Endothelial cell of umbilical vein (primary cell): ENCODE data around the gene SMC3. TPM values are rescaled to one million over a fixed set of nuclear protein-coding genes. Genes with fewer than 3 reads are reported as not detected.

Experiments
- BruUV-seq: library from RNA; stranded (reverse); fragments of 400-500 nt; replicated peaks from 2 replicates; lab custom pipeline; 2021; lab: Mats Ljungman, UMichigan
- CTCF ChIA-PET: fragments of 300-600, 350-600 bp; sonication (Branson Sonifier 250); formaldehyde crosslinking; loops from one replicate; lab custom pipeline; 2021; ENCODE audit warnings: antibody characterized with exemption, inconsistent platforms; lab: Charles Lee
- POLR2A ChIA-PET: fragments of 300-600, 350-600 bp; sonication (Branson Sonifier 250); formaldehyde crosslinking; loops from one replicate; lab custom pipeline; 2021; ENCODE audit warnings: antibody characterized with exemption, inconsistent platforms; lab: Charles Lee
- DNase-seq: peaks from one replicate; pipeline ENCODE4 v3.0.0-alpha.2; 2011; ENCODE audit warnings: low read depth, low spot score
- FAIRE-seq: peaks from 2 replicates; lab custom pipeline; 2011; peaks lifted over from hg19 to GRCh38; lab: Jason Lieb, UNC
- H2AFZ ChIP-seq: 2 replicates; pipeline ENCODE4 v1.6.0; 2012; ENCODE audit warnings: low read depth, low read length, control low read depth, inconsistent platforms
- H3K27ac ChIP-seq: 2 replicates; pipeline ENCODE4 v1.5.1; 2011; ENCODE audit warnings: low read depth, mild to moderate bottlenecking, control low read depth, low read length, moderate library complexity; ENCODE audit not compliant: insufficient read depth
- H3K27me3 ChIP-seq, 2 experiments: 2 replicates each; pipeline versions ENCODE4 v1.6.0 to v1.6.1; 2011; ENCODE audit warnings: low read length in 2 of 2, mixed read lengths in 1 of 2; ENCODE audit not compliant: control insufficient read depth in 2 of 2, insufficient read depth in 2 of 2
- H3K36me3 ChIP-seq, 2 experiments: 2 replicates in 1 of 2; 3 replicates in 1 of 2; pipeline ENCODE4 v1.5.1; 2011; ENCODE audit warnings: low read length in 2 of 2, mild to moderate bottlenecking in 1 of 2, moderate library complexity in 1 of 2; ENCODE audit not compliant: control insufficient read depth in 2 of 2, insufficient read depth in 2 of 2; ENCODE audit errors: extremely low read depth in 1 of 2
- H3K4me1 ChIP-seq: 3 replicates; pipeline ENCODE4 v1.5.1; 2011; ENCODE audit warnings: mild to moderate bottlenecking, low read length; ENCODE audit not compliant: control insufficient read depth, insufficient read depth; ENCODE audit errors: extremely low read depth
- H3K4me2 ChIP-seq: 2 replicates; pipeline ENCODE4 v1.6.1; 2011; ENCODE audit warnings: low read length, control low read depth, mixed read lengths; ENCODE audit not compliant: insufficient read depth
- H3K4me3 ChIP-seq, 3 experiments: fragments of 200-600 bp in 1 of 3; sonication (generic), shearing (Covaris generic) in 1 of 3; replicated peaks in 1 of 3; 2 replicates each; pipeline ENCODE4 v1.5.1; 2011 to 2016; ENCODE audit warnings: control low read depth in 3 of 3, low read length in 3 of 3, mild to moderate bottlenecking in 2 of 3, inconsistent platforms in 1 of 3, low read depth in 1 of 3, moderate library complexity in 1 of 3; ENCODE audit not compliant: insufficient read depth in 1 of 3
- H3K79me2 ChIP-seq: 2 replicates; pipeline ENCODE4 v1.6.0; 2012; ENCODE audit warnings: low read length, inconsistent platforms; ENCODE audit not compliant: control insufficient read depth, insufficient read depth
- H3K9ac ChIP-seq: replicated peaks from 2 replicates; pipeline ENCODE3; 2011; ENCODE audit warnings: low read length, control low read depth; ENCODE audit not compliant: insufficient read depth; ENCODE audit errors: extremely low read depth
- H3K9me1 ChIP-seq: replicated peaks from 3 replicates; pipeline ENCODE4 v1.6.0; 2011; ENCODE audit warnings: mild to moderate bottlenecking, low read length; ENCODE audit not compliant: control insufficient read depth, insufficient read depth; ENCODE audit errors: extremely low read depth
- H3K9me3 ChIP-seq: replicated peaks from 2 replicates; pipeline ENCODE4 v1.5.1; 2012; ENCODE audit warnings: low read length, inconsistent platforms; ENCODE audit not compliant: control insufficient read depth, insufficient read depth
- H4K20me1 ChIP-seq: replicated peaks from 2 replicates; pipeline ENCODE3; 2011; ENCODE audit warnings: mild to moderate bottlenecking, low read length; ENCODE audit not compliant: control insufficient read depth, insufficient read depth; ENCODE audit errors: extremely low read depth
- EZH2 ChIP-seq: IDR thresholded peaks from 2 replicates; pipeline ENCODE4 v1.6.1; 2012; ENCODE audit warnings: borderline replicate concordance, low read depth, mild to moderate bottlenecking, moderate library complexity, low read length, inconsistent platforms; ENCODE audit not compliant: severe bottlenecking
- FOS ChIP-seq: IDR thresholded peaks from 2 replicates; pipeline ENCODE4 v1.6.1; 2011; ENCODE audit warnings: mild to moderate bottlenecking, low read length, moderate library complexity, borderline replicate concordance; ENCODE audit not compliant: insufficient read depth
- GATA2 ChIP-seq: IDR thresholded peaks from 2 replicates; pipeline ENCODE4 v1.7.0; 2011; ENCODE audit warnings: low read depth, mild to moderate bottlenecking, moderate library complexity, mixed read lengths, low read length; ENCODE audit not compliant: insufficient read length, insufficient read depth
- JUN ChIP-seq: IDR thresholded peaks from 2 replicates; pipeline ENCODE4 v1.6.1; 2011; ENCODE audit warnings: borderline replicate concordance, low read depth; ENCODE audit not compliant: insufficient read length, insufficient read depth
- MYC ChIP-seq: IDR thresholded peaks from one replicate; pipeline ENCODE4 v1.6.1; 2011; ENCODE audit warnings: mild to moderate bottlenecking, low read depth, low read length
- POLR2A ChIP-seq: IDR thresholded peaks from 2 replicates; pipeline ENCODE4 v1.6.1; 2012; ENCODE audit warnings: low read depth, mild to moderate bottlenecking, control low read depth, low read length
- POLR2AphosphoS5 ChIP-seq: IDR thresholded peaks from 2 replicates; pipeline ENCODE4 v1.6.1; 2012; ENCODE audit warnings: low read depth, mild to moderate bottlenecking, control low read depth, low read length, moderate library complexity; ENCODE audit not compliant: insufficient read depth
- dilution Hi-C: fragments of 300-500 bp; cut with MboI; formaldehyde crosslinking; loops from one replicate; pipeline ENCODE4 v1.15.0; 2019; ENCODE audit warnings: low sequenced_read_pairs; ENCODE audit not compliant: extremely low pct_ligation_motif_present
- intact Hi-C: fragments of 100-400 bp; cut with micrococcal nuclease; formaldehyde crosslinking; loops from one replicate; pipeline ENCODE4 v1.10.0; 2022
- polyA plus RNA-seq, 4 experiments: library from polyadenylated mRNA; depleted of rRNA in 3 of 4; stranded (reverse) in 3 of 4; unstranded in 1 of 4; fragments of >200 nt; gene quantifications; 2 replicates each; pipeline versions ENCODE4 v1.2.1 to v1.2.3, GENCODE V29; 2011 to 2012; ENCODE audit warnings: missing spikeins in 1 of 4
- total RNA-seq: library from RNA; stranded (reverse); gene quantifications from 2 replicates; pipeline ENCODE4 v1.2.3, GENCODE V29; 2021
- TF ChIP-seq, protein P1 (sequence below): IDR thresholded peaks from 2 replicates; pipeline ENCODE4 v1.6.1; 2011; ENCODE audit not compliant: insufficient read depth, insufficient read length
- TF ChIP-seq, protein P2 (sequence below), 2 donors: IDR thresholded peaks; 1 replicate in 1 of 2; 2 replicates in 1 of 2; pipeline ENCODE4 v1.5.1; 2011; ENCODE audit warnings: low read length in 2 of 2, mild to moderate bottlenecking in 2 of 2, moderate library complexity in 2 of 2, control low read depth in 1 of 2, inconsistent platforms in 1 of 2, low read depth in 1 of 2; ENCODE audit not compliant: insufficient read depth in 1 of 2; ENCODE audit errors: extremely low read depth in 1 of 2

SMC3 gene
- total and polyA plus RNA-seq, 2 donors (not counting 3 experiments of a cell fraction or from before 2014, with no cell fraction given): 5.5 to 44.2 TPM

DNA sequence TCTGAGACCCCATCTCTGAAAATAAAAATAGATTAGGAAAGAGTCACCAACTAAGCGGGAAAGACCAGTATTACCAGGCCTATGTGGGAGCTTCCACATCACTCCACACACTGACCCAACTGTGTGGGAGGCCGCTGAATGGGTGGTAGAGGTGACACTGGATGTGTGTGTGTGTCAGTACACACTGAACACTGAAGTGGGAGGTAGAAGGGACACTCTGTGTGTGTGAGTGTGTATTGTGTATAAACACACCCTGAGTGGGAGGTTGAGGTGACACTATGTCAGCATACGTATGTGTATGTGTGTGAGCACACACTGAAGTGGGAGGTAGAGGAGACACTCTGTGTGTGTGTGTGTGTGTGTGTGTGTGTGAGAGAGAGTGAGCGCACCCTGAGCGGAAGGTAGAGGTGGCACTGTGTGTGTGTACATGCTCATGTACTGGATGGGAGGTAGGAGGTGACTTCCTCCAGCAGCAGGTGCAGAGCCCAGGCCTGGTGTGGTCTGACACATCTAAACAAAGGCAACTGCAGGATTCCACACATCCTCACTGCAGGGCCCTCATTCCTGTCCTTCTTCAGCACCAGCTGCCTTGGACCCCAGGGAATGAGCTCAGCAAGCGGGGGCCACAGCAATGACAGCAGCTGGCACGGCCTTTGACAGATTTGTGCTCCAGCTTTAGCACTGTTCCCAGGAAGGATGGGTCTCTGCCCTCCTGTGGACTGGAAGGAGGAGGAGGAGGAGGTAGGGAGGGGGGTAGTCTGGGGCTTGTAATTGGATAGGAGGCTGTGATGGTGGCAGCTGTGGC lies 50.1 kb downstream of the SMC3 start:
- H3K27me3 ChIP-seq: peaks cover 7 to 10% of the 10 kb centered on the region in 2 experiments
- H3K9me1 ChIP-seq: no peaks in the 10 kb centered on the region
- H3K9me3 ChIP-seq: no peaks in the 10 kb centered on the region
- FAIRE-seq: no peak
- intact Hi-C loops: no loop called here
- POLR2A ChIA-PET: no interaction called here
- no peak overlapping the region for H3K4me2 ChIP-seq
- H3K4me3 ChIP-seq: no peak overlapping the region
- no peaks in the 10 kb centered on the region for H3K4me1 ChIP-seq
- TF ChIP-seq JUN: no peak
- TF ChIP-seq POLR2AphosphoS5: no peak
- DNase-seq: no peak
- dilution Hi-C loops: no loop called here
- no peaks in the 10 kb centered on the region for H4K20me1 ChIP-seq
- H3K9ac ChIP-seq: no peak overlapping the region
- H3K36me3 ChIP-seq: no peaks in the 10 kb centered on the region
- H3K79me2 ChIP-seq: no peaks in the 10 kb centered on the region
- no peak overlapping the region for H3K27ac ChIP-seq
- no TSS peak for BruUV-seq
- CTCF ChIA-PET: interaction anchor here (1.1 to 4.2 kb wide), 3 partner anchors 17 to 1520 kb away, joined by 3 to 22 read pairs (median 4); no protein-coding TSS in a partner anchor
- H2AFZ ChIP-seq: no peak overlapping the region

DNA sequence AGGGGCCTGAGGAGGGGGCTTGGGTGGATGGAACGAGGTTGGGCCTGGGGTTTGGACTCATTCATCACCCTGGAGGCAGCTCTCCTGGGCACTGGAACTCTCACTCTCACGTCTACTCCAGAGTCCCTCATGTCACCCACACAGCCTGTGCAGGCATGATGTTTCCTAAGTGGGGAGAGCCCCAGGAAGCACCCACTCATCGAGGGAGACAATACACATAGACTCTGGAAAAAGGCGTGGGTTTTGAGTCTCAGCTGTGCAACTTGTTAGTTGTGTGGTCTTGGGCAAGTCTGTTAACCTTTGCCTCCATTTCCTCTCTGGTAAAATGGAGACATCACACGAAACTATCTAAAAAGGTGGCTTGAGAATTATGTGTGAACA lies 50.7 kb downstream of the SMC3 start:
- DNase-seq (no peak), FAIRE-seq (no peak)
- peaks cover 7 to 8% of the 10 kb centered on the region in 2 experiments for H3K27me3 ChIP-seq
- H2AFZ ChIP-seq: no peak overlapping the region
- no peaks in the 10 kb centered on the region for H3K9me1 ChIP-seq
- H3K4me3 ChIP-seq: no peak overlapping the region
- dilution Hi-C loops: no loop called here
- no peaks in the 10 kb centered on the region for H3K36me3 ChIP-seq
- H3K79me2 ChIP-seq: no peaks in the 10 kb centered on the region
- TF ChIP-seq, protein P1, sequence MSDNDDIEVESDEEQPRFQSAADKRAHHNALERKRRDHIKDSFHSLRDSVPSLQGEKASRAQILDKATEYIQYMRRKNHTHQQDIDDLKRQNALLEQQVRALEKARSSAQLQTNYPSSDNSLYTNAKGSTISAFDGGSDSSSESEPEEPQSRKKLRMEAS: no peak
- TF ChIP-seq POLR2A (no peak), POLR2AphosphoS5 (no peak), FOS (no peak), MYC (no peak), GATA2 (no peak), EZH2 (no peak), JUN (no peak)
- TF ChIP-seq, protein P2, sequence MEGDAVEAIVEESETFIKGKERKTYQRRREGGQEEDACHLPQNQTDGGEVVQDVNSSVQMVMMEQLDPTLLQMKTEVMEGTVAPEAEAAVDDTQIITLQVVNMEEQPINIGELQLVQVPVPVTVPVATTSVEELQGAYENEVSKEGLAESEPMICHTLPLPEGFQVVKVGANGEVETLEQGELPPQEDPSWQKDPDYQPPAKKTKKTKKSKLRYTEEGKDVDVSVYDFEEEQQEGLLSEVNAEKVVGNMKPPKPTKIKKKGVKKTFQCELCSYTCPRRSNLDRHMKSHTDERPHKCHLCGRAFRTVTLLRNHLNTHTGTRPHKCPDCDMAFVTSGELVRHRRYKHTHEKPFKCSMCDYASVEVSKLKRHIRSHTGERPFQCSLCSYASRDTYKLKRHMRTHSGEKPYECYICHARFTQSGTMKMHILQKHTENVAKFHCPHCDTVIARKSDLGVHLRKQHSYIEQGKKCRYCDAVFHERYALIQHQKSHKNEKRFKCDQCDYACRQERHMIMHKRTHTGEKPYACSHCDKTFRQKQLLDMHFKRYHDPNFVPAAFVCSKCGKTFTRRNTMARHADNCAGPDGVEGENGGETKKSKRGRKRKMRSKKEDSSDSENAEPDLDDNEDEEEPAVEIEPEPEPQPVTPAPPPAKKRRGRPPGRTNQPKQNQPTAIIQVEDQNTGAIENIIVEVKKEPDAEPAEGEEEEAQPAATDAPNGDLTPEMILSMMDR (IDR thresholded peaks at IDR 0.05; ENCODE audit: extremely low read depth in 1 of 2, insufficient read depth in 1 of 2, low read depth in 1 of 2, low read length in 2 of 2): no peak
- no peaks in the 10 kb centered on the region for H3K4me1 ChIP-seq
- no peak overlapping the region for H3K4me2 ChIP-seq
- H3K27ac ChIP-seq: no peak overlapping the region
- no peaks in the 10 kb centered on the region for H4K20me1 ChIP-seq
- no peak overlapping the region for H3K9ac ChIP-seq
- H3K9me3 ChIP-seq: no peaks in the 10 kb centered on the region
- intact Hi-C loops: no loop called here
- no TSS peak for BruUV-seq
- ChIA-PET CTCF (interaction anchor here (1.1 kb wide), 1 partner anchor 1519 kb away, joined by 4 read pairs; no protein-coding TSS in a partner anchor), POLR2A (no interaction called here)
